Mononuclear cell (primary cell): ENCODE results near the gene FBXO41. TPM values are rescaled to one million over a fixed set of nuclear protein-coding genes. Genes with fewer than 3 reads are reported as not detected.

Experiments used
- H3K27me3 ChIP-seq: 2 replicates; pipeline ENCODE4 v1.6.0; 2011; ENCODE audit warnings: low read length, control low read depth; ENCODE audit not compliant: insufficient read depth
- H3K4me1 ChIP-seq: 2 replicates; pipeline ENCODE4 v1.5.1; 2011; ENCODE audit warnings: mild to moderate bottlenecking, low read length, control low read depth; ENCODE audit not compliant: insufficient read depth
- H3K4me3 ChIP-seq: 2 replicates; pipeline ENCODE4 v1.5.1; 2011; ENCODE audit warnings: mild to moderate bottlenecking, low read length, moderate library complexity
- H3K9me3 ChIP-seq: 2 replicates; pipeline ENCODE4 v1.5.1; 2011; ENCODE audit warnings: low read depth, mild to moderate bottlenecking, control low read depth, low read length
- total RNA-seq: library from RNA; depleted of rRNA; stranded (reverse); fragments of >200 nt; gene quantifications from one replicate; pipeline ENCODE4 v1.2.3, GENCODE V29; 2012

The FBXO41 gene
- total RNA-seq, 1 donor: 4.2 TPM

DNA sequence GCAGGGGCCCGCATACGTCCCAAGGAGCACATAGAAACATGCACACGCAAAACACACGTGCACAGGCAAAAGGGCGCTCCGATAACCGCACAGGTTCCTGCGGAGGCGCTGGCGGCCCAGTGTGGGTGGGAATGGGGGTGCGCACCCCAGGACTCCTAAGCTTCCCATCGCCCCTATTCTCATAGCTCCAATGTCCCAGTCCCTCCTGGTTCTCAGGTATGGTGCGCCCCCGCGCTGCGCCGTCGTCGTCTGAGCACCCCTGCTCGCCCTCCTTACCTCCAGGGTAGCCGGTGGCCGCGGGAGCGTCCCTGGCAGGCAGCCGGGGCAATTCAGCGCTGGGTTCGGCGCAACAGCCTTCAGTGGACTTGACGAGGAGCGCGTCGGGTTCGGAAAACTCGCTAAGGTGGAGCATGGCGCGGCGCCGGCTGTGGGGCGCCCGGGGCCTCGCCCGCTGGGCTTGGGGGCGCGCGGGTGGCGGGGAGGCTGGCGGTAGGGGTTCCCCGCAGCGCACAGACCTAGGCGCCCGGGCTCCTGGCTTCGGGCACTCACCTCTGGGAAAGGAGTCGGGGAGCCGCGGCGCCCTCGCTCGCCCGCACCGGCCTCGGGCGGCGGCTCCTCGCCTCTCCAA lies 8.7 kb upstream of the FBXO41 start:
- Histone ChIP-seq H3K27me3 (peaks cover 91% of the 10 kb centered on the region), H3K4me1 (peaks cover 30% of the 10 kb centered on the region), H3K9me3 (peaks cover 4% of the 10 kb centered on the region), H3K4me3 (peak overlapping the region; percentile 30)

DNA sequence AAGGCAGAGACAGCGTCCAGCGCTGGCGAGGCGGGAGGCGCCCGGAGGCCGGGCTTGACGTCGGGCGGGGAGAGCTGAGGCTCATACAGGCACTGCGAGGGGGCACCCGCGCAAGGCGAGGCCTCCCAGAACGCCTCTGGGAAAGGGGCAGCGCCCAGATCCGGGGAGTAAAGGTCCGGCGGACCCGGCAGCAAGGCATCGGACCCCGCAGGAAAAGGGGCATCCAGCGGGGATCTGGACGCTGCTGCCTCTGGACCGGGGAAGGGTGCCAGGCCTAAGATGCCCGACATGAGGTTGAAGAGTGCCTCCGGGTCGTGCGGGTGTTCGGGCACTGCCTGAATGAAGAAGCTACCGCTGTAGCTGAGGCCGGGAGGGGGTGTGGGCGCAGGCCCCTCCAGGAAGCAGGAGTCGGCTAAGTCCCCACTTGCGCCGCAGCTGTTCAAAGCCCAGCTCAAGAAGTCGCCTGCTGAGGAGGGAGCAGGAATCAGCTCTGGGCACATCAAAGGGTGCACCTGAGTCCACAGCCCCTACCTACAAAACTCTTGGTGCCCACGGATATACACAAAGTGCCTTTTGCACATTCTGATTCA lies 8.1 kb upstream of the FBXO41 start:
- peaks cover 4% of the 10 kb centered on the region for H3K9me3 ChIP-seq
- H3K4me3 ChIP-seq: no peak overlapping the region
- H3K27me3 ChIP-seq: peaks cover 85% of the 10 kb centered on the region
- peaks cover 30% of the 10 kb centered on the region for H3K4me1 ChIP-seq

DNA sequence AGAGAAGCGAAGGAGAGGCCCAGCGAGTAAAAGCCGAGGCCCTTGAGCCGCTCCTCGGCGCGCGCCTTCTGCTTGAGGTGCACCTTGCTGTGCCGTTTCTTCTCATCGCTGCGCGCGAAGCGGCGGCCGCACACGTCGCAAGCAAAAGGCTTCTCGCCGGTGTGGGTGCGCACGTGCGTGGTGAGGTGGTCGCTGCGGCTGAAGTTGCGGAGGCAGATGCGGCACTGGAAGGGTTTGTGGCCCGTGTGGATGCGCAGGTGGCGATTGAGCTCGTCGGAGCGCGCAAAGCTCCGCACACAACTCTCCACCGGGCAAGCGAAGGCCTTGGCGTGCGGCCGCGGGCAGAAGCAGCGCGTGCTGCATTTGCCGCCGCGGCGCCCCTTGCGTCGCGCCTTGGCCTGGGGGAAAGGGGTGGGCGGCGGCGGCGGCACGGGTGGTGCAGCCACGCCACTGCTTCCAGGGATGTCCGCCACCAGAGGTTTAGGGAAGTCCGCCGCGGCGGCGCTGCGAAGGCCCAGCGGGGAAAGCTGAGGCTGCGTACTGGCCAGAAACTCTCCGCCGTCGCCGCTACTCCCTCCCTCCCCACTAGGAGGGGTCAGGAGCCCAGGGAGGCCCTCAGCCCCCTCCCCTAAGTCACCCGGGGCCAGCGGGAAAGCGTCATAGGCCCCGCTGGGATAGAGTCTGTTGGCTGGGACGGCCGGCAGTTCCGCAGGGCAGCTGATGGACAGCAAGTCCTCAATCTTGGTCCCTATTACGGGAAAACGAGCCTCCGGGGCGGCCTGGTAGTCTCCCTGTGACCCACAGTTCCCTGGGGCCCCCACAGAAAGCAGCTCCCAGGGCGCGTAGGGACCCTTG lies 7.4 kb upstream of the FBXO41 start:
- H3K9me3 ChIP-seq: peaks cover 4% of the 10 kb centered on the region
- no peak overlapping the region for H3K4me3 ChIP-seq
- H3K4me1 ChIP-seq: peaks cover 34% of the 10 kb centered on the region
- H3K27me3 ChIP-seq: peaks cover 78% of the 10 kb centered on the region

DNA sequence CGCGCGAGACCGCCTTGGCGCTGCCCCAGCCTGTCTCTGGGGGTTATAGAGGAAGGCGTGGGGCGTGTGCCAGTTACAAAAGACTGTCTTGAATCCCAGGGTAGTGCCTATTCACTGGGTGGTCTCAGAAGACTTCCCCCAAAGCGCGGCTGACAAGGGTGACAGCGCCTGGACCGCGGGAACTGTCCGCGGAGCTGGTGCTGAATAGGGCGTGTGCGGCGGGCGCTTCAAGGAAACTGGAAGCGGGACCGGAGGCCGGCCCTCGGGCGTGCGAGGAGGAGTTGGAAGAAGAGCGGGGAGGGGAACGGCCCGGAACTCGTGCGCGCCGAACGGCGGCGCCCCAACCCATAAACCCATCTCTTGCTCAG lies 6.8 kb upstream of the FBXO41 start:
- Histone ChIP-seq H3K4me1 (peaks cover 40% of the 10 kb centered on the region), H3K9me3 (peaks cover 4% of the 10 kb centered on the region), H3K27me3 (peaks cover 71% of the 10 kb centered on the region), H3K4me3 (no peak overlapping the region)

DNA sequence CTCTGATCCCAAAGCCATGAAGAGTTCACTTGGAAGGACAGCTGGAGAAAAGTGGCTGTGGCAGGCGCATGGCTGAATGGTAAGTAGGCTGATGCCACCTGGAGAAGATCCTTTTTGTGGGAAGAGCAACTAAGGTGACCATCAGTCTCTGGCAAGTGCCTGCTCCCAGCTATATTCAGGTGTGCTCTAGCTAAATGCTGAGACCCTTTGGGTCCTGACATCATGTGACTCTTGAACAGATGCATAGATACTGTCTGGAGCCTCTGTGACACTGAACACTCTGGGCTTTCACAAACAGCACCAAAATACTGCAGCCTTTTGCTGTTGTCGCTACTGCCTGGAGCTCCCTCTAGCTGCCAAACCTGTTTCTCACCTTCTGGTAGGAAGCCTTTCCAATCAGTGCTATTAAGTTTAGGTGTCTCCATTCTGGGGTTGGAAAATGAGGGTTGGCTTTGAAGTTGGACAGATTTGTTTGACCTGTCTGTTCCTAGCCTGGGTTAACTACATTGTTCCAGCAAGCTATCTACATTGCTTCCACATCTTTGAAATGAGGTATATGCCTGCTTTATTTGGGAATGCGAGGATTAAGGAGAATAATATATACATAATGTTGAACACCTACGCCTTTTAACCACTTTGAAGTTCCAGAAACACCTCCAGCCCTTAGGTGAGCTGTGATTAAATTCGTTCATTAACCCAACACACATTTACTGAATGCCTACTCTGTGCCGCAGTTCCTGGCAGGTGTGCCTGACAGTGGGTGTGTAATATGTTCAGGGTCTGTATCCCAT lies 6.0 kb upstream of the FBXO41 start:
- Histone ChIP-seq H3K9me3 (peaks cover 4% of the 10 kb centered on the region), H3K27me3 (peaks cover 63% of the 10 kb centered on the region), H3K4me3 (no peak overlapping the region), H3K4me1 (peaks cover 48% of the 10 kb centered on the region)

DNA sequence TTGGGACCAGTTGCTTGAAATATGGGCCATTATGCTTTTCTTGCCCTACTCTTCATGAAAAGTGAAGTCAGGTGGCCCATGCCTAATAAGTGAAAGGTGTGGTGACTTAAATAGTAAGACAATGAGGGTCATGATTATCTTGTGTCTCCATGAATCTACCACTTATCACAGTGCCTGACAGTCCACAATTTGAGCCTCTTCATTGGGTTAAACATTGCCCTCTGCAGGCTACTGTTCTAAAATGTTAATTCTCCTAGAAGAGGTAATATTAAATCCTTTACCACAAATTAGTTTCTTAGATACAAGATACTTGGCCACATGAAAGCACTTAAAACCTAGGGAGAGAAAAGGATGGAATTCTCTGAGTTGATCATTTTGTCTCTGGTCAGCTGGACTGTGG lies 5.0 kb upstream of the FBXO41 start:
- H3K27me3 ChIP-seq: peaks cover 54% of the 10 kb centered on the region
- H3K9me3 ChIP-seq: peaks cover 1% of the 10 kb centered on the region
- no peak overlapping the region for H3K4me3 ChIP-seq
- H3K4me1 ChIP-seq: peaks cover 54% of the 10 kb centered on the region

DNA sequence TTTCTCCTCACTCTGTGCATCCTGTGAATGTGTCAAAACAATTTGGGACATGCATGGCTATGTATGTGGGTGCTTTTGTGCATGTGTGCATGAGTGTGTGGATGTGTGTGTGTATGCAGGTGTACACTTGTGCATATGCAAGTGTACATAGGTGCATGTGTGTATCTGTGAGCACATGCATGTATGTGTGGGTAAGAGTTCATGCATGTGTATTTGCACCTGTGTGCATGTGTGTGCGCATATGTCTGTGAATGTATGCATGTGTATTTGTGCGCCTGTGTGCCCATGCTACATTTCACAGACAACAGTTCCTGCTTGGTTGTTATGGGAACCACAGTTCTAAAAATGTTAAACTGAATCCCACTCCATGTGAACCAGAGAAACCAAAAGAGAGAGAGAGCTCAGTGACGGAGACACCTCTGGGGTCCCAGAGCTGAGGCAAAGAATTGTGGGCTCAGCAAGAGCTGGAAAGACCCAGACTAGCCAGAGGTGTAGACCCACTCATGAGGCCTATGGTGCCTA lies 1.9 kb upstream of the FBXO41 start:
- H3K4me3 ChIP-seq: no peak overlapping the region
- peaks cover 39% of the 10 kb centered on the region for H3K4me1 ChIP-seq
- peaks cover 23% of the 10 kb centered on the region for H3K27me3 ChIP-seq
- no peaks in the 10 kb centered on the region for H3K9me3 ChIP-seq

DNA sequence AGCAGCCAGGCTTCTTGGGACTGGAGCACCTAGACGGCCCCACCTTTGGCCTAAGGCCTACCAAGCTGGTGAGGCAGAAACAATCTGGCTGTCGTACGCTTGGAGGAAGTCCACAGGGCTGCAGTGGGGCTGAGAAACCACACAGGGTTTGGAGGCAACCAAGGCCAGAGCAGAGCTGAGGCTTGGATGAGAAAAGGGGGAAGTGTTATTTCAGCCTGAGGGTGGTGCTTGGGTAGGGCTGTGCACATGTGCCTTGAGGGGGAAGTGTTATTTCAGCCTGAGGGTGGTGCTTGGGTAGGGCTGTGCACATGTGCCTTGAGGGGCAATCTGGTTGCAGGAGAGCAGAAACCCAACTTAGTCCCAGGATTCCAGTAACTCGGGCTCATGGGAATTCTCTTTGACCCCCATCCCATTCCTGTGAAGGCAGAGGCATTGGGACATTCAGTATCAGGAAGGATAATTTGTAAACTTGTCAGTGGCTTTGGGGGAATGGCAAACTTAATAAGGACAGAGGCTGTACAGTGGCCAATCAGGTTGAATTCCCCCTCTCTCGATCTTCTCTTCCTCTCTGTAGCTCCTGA lies 971 bp upstream of the FBXO41 start:
- peak overlapping the region; percentile 52 for H3K4me3 ChIP-seq
- H3K27me3 ChIP-seq: peaks cover 13% of the 10 kb centered on the region
- no peaks in the 10 kb centered on the region for H3K9me3 ChIP-seq
- peaks cover 35% of the 10 kb centered on the region for H3K4me1 ChIP-seq

DNA sequence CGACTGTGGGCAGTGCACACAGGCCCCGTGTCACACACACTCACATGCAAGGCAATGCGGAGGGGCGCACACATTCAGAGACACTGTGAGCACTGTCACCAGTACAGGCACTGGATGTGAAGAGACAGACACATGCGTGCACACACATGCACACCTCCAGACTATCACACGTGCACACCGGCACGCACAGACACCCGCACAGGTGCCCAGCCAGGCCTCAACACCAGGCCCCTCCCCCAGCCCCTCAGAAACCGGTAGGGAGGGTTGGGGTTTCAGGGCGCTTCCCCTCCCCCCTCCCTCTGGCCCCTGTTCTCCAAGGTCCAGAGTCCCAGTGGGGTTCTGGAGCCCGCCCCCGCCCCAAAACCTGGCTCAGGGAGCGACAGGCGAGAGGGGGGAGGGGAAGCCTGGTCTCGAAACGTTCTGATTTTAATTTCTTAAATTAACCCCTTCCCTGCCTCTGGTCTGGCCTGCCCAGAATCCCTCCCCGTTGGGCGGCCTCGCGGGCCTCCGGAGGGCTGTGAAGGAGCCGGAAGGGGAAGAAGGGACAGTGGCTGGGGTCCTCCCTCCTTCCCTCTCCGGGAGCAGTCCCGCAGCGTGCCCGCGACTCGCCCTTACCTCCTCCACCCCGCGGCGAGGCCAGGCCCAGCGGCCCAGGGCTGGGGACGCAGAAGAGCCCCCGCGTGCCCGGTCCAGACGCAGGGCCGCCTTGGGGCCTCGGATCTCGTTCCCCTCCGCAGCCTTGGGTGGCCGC lies 558 bp downstream of the FBXO41 start:
- Histone ChIP-seq H3K4me1 (peaks cover 35% of the 10 kb centered on the region), H3K9me3 (no peaks in the 10 kb centered on the region), H3K27me3 (no peaks in the 10 kb centered on the region), H3K4me3 (peak overlapping the region; percentile 52)

DNA sequence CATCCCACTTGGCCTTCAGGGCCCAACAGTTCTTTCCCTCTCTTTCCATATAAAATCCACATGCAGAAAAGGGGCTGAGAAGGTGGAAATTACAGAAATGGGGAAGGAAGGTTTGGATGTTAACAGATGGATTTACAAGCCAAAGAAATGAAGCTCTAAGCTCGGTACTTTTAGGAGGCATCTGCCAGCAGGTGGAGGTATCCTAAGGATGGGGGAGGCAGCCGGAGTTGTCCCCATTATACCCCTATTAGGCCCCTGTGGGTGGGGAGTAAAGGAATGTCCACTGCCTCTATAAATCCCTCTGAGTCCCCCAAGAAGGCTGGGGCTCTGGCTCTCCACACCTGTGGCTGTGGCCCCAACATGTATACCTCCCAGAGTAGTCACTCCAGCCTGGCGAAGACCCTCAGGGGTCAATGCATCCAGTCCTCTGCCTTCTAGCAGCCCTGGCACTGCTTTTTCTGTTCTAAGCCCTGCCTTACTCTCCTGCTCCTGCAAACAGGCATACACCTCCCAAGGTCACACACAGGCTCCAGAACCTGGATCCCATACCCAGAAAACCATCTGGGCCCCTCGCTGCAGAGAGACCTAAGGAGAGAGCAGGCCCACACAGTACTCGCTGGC lies 1.2 kb downstream of the FBXO41 start:
- no peaks in the 10 kb centered on the region for H3K9me3 ChIP-seq
- no peaks in the 10 kb centered on the region for H3K27me3 ChIP-seq
- no peak overlapping the region for H3K4me3 ChIP-seq
- peaks cover 35% of the 10 kb centered on the region for H3K4me1 ChIP-seq

DNA sequence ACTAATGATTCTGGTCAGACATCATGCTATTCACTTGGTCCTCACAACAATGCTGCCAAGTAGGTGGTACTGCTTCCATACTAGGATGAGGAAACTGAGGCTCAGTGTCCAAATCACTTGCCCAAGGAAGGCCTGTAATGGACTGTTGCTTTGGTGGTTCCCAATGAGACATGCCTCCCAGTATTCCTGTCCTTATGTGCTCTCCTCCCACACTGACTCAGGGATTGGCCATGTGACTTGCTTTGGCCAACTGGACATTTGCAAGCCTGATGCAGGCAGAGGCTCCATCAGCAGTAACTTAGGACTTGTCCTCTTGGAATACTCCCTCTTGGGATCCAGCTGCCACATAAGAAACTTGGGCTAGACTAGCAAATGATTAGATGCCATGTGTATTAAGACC lies 3.0 kb downstream of the FBXO41 start:
- Histone ChIP-seq H3K9me3 (no peaks in the 10 kb centered on the region), H3K4me3 (no peak overlapping the region), H3K27me3 (no peaks in the 10 kb centered on the region), H3K4me1 (peaks cover 27% of the 10 kb centered on the region)

DNA sequence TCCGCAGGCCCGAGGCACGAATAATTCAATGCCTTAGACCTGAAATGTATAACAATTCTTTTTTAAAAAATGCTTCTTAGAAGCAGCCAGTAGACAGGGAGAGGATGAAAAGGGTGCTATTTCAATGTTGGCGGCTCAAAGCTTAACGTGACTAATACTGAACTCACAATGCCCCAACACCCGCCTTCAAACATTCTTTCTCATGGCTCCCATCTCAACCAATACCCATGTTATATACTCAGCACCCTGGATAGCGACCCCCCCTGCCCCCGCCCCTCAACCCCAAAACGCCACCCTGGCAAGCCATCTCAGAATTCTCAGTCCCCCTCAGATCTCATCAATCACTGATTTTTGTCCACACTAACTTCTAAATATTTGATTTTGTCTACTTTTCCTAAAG lies 4.4 kb downstream of the FBXO41 start:
- Histone ChIP-seq H3K9me3 (no peaks in the 10 kb centered on the region), H3K27me3 (no peaks in the 10 kb centered on the region)

DNA sequence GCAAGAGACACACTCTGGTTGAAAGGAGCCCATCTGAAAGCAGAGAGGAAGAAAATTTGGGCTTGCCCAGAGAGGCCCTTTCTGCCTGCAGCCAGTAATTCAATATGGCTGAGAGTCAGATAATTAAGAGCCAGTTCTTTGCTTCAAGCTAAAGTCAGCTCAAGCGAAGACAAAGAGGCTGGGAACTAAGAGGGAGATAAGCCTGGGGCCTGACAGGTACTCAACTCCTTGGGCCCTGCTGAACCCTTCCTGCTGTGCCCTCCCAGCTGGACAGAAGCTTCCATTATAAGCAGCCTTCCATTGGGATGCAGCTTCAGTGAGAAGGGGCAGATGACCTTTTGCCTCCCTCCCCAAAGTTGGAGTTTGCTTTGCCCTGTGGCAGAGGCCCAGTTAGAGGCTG lies 12.0 kb downstream of the FBXO41 start:
- Histone ChIP-seq H3K4me1 (peaks cover 10% of the 10 kb centered on the region), H3K9me3 (no peaks in the 10 kb centered on the region), H3K4me3 (no peak overlapping the region), H3K27me3 (no peaks in the 10 kb centered on the region)

More for the DNA sequence above, 4.4 kb downstream of the FBXO41 start:
- Histone ChIP-seq H3K4me3 (no peak overlapping the region), H3K4me1 (peaks cover 13% of the 10 kb centered on the region)
